Measurements from ENCODE around the gene NHSL1.

Gene NHSL1

GRCh38 chr6:138499303-138500018, at the start of gene NHSL1:
Gene NHSL1, minus strand, starts transcription at chr6:138499494. Its CDS starts 204 bp downstream, at chr6:138499290.
- H3K4me3 ChIP-seq (ENCODE audit: low read length): peak within 1 kb of the TSS; percentile 57
- no peak for TF ChIP-seq ZNF274 (IDR thresholded peaks at IDR 0.05; ENCODE audit: low read depth, low read length)

GRCh38 chr6:138546733-138547185, 47.5 kb upstream of the NHSL1 start:
- no peak overlapping the region for H3K4me3 ChIP-seq (ENCODE audit: low read length)
- TF ChIP-seq ZNF274 (IDR thresholded peaks at IDR 0.05; ENCODE audit: low read depth, low read length): no peak

GRCh38 chr6:138545621-138545980, 46.3 kb upstream of the NHSL1 start:
- H3K4me3 ChIP-seq (ENCODE audit: low read length): no peak overlapping the region
- TF ChIP-seq ZNF274 (IDR thresholded peaks at IDR 0.05; ENCODE audit: low read depth, low read length): no peak

- H3K4me3 ChIP-seq (ENCODE audit: low read length): no peak overlapping the region
- no peak for TF ChIP-seq ZNF274 (IDR thresholded peaks at IDR 0.05; ENCODE audit: low read depth, low read length)
These were observed 45.2 kb upstream of the NHSL1 start for GRCh38 chr6:138544501-138544900.

GRCh38 chr6:138543657-138544056, 44.4 kb upstream of the NHSL1 start:
- TF ChIP-seq ZNF274 (IDR thresholded peaks at IDR 0.05; ENCODE audit: low read depth, low read length): no peak
- no peak overlapping the region for H3K4me3 ChIP-seq (ENCODE audit: low read length)

GRCh38 chr6:138541823-138542481, 42.7 kb upstream of the NHSL1 start:
- no peak for TF ChIP-seq ZNF274 (IDR thresholded peaks at IDR 0.05; ENCODE audit: low read depth, low read length)
- no peak overlapping the region for H3K4me3 ChIP-seq (ENCODE audit: low read length)

- no peak overlapping the region for H3K4me3 ChIP-seq (ENCODE audit: low read length)
- no peak for TF ChIP-seq ZNF274 (IDR thresholded peaks at IDR 0.05; ENCODE audit: low read depth, low read length)
These were observed 41.2 kb upstream of the NHSL1 start for GRCh38 chr6:138540468-138540867.

GRCh38 chr6:138539876-138540275, 40.6 kb upstream of the NHSL1 start:
- TF ChIP-seq ZNF274 (IDR thresholded peaks at IDR 0.05; ENCODE audit: low read depth, low read length): no peak
- no peak overlapping the region for H3K4me3 ChIP-seq (ENCODE audit: low read length)

GRCh38 chr6:138538390-138539031, 39.2 kb upstream of the NHSL1 start:
- H3K4me3 ChIP-seq (ENCODE audit: low read length): no peak overlapping the region
- no peak for TF ChIP-seq ZNF274 (IDR thresholded peaks at IDR 0.05; ENCODE audit: low read depth, low read length)

GRCh38 chr6:138537106-138537505, 37.8 kb upstream of the NHSL1 start:
- TF ChIP-seq ZNF274 (IDR thresholded peaks at IDR 0.05; ENCODE audit: low read depth, low read length): no peak
- H3K4me3 ChIP-seq (ENCODE audit: low read length): no peak overlapping the region

GRCh38 chr6:138535728-138536455, 36.6 kb upstream of the NHSL1 start:
- TF ChIP-seq ZNF274 (IDR thresholded peaks at IDR 0.05; ENCODE audit: low read depth, low read length): no peak
- H3K4me3 ChIP-seq (ENCODE audit: low read length): no peak overlapping the region

GRCh38 chr6:138533667-138534066, 34.4 kb upstream of the NHSL1 start:
- no peak overlapping the region for H3K4me3 ChIP-seq (ENCODE audit: low read length)
- no peak for TF ChIP-seq ZNF274 (IDR thresholded peaks at IDR 0.05; ENCODE audit: low read depth, low read length)

- no peak for TF ChIP-seq ZNF274 (IDR thresholded peaks at IDR 0.05; ENCODE audit: low read depth, low read length)
- H3K4me3 ChIP-seq (ENCODE audit: low read length): no peak overlapping the region
These were observed 32.1 kb upstream of the NHSL1 start for GRCh38 chr6:138531387-138531786.

- H3K4me3 ChIP-seq (ENCODE audit: low read length): no peak overlapping the region
- no peak for TF ChIP-seq ZNF274 (IDR thresholded peaks at IDR 0.05; ENCODE audit: low read depth, low read length)
These were observed 30.2 kb upstream of the NHSL1 start for GRCh38 chr6:138529478-138529877.

Data from GM08714 (cell line).